UCSD-AML1 (cell line): ENCODE data around the gene ACTL6A.
"Not testable (repeated sequence)": the region's sequence is repeated elsewhere in the genome, so short reads cannot be mapped to it uniquely, and the experiment has no call there.

ENCODE experiments used
- DNase-seq: peaks from one replicate; lab custom pipeline; 2025; ENCODE audit not compliant: unreplicated experiment; lab: John Stamatoyannopoulos, UW

The ACTL6A gene

DNA sequence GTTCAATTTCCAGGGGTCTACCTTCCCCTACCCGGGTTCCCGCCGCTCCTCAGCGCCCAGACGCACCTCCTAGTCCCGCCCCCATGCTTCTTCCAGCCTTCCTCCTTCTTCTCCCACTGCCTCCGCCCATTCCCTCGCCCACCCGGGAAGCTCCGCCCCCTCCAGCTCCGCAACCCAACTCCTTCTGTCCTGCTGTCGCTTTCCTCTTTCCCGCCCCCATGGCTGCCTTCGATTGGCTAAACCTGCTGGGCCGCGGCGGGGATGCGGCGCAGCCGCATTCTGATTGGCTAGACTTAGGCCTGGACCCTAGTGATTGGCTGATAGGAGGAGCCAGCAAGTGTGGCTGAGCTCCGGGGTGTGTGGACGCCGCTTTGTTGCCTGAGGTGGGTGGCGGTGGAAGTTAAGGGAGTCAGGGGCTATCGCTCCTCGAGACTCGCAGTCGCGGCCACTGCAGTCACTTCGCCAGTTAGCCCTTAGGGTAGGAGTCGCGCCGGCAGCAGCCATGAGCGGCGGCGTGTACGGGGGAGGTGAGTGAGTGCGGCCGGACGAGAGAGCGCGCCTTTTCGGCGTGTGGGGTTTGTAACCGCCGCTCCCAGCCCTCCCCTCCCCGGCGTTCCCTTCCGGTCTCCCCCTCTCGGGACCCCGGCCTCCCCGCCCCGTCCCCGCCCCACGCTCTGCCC lies at the start of gene ACTL6A:
TSS of gene ACTL6A (plus strand) at position 336 of the 680 bp plus-strand sequence. CDS start at position 503, 167 bp downstream.
- DNase-seq, result peak; percentile 100

GRCh38 chr3:179513862-179514261 lies 48.9 kb upstream of the ACTL6A start:
- DNase-seq, result no peak

- not testable (repeated sequence) for DNase-seq
Measured at GRCh38 chr3:179516461-179517251, 46.1 kb upstream of the ACTL6A start.

DNA sequence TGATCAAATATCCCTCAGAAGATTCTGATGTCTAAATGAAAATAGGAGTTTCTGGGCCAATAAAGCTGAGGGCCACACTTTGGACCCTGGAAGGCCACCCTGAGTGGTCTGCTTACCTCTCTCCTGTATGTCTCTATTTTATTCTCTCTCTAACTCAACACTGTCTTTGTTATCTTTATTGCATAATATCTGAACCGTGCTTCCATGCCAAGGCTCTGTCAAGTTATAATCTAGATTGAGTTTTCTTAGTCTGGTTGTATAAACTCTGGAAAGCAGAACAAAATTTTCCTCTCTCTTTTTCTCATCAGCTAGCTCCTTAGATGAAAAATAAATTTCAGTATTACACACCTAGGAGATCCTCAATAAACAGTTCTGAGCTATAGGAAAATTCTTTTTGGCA lies 36.2 kb upstream of the ACTL6A start:
- no peak for DNase-seq

- DNase-seq, result peak; percentile 43
Measured at GRCh38 chr3:179526989-179527391, 35.7 kb upstream of the ACTL6A start.

DNA sequence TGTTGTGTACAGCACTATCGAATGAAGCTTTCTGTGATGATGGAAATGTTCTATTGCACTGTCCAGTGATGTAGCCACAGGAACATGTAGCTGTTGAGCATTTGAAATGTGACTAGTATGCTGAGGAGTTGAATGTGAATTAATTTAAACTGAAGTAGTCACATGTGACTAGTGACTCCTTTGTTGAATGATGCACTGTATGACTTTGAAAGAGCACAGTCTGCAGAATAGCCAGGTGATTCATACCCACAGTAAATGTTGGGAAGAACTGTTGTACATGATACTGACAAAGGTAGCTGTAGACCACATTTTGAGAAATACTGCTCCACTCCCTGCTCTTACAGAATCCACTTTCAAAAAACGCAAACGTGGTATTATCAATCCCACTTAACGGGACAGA lies 34.0 kb upstream of the ACTL6A start:
- no peak for DNase-seq

GRCh38 chr3:179531576-179531975 lies 31.1 kb upstream of the ACTL6A start:
- DNase-seq, result no peak

DNA sequence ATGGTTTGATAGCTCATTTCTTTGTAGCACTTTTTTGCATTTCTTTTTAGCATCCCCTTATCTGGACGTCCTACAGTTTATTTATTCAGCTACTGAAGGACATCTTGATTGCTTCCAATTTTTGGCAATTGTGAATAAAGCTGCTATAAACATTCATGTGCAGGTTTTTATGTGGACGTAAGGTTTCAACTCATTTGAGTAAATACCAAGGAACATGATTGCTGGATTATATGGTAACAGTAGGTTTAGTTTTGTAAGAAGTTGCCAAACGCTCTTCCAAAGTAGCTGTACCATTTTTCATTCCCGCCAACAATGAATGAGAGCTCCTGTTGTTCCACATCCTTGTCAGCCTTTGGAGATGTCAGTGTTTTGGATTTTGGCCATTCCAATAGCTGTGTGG lies 29.5 kb upstream of the ACTL6A start:
- no peak for DNase-seq

DNA sequence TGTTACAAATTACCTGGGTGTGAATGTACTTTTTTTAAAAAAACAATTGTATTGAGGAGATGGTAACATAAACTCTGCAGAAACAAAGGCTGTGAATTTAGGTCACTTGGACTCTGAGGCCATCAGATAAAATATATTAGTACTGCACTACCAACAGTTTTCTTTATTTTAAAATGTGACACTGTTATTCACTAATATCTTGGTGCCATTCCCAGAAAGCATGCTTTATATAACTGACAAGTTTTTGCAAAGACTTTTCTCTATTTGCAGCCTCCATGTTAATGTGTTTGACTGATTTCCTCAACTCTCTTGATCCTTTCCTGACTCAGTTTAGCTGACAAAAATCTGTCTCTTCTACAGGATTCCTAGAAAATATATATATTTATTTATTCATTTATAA lies 26.5 kb upstream of the ACTL6A start:
- DNase-seq, result no peak

GRCh38 chr3:179541094-179541493 lies 21.6 kb upstream of the ACTL6A start:
- DNase-seq, result no peak

- no peak for DNase-seq
Measured at GRCh38 chr3:179541596-179541995, 21.1 kb upstream of the ACTL6A start.

- no peak for DNase-seq
Measured at GRCh38 chr3:179542375-179542774, 20.4 kb upstream of the ACTL6A start.

- no peak for DNase-seq
Measured at GRCh38 chr3:179544981-179545645, 17.6 kb upstream of the ACTL6A start.

GRCh38 chr3:179546814-179547241 lies 15.9 kb upstream of the ACTL6A start:
- no peak for DNase-seq

DNA sequence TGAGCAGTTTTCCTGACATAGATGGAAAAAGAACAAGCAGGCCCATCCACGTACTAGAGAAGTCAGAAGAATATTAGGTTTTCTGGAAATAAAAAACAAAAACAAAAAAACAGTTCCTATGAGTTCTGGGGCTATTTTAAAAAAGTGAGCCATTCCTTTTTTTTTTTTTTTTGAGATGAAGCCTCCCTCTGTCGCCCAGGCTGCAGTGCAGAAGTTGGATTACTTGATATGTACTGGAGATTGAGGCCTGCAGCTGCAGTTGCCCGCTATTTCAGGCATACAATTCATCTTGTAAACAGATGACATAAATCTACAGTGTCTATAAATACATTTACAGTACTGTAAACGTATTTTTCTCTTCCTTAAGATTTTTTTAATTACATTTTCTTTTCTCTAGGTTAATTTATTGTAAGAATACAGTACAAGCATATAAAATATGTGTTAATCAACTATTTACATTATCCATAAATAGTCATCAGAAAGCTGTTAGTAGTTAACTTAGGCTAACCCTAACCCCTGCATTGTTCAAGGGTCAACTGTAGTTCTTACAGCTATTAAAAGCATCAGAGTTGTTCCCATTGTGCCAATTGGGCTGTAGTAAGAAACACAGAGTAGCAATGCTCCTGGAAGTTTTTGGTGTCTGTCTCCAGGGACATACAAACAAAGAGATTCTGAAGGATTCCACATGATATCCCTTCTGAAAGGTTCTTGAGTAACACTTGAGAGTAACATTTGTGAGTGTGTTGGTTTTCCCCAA lies 11.2 kb upstream of the ACTL6A start:
- no peak for DNase-seq

GRCh38 chr3:179558742-179559364 lies 3.9 kb upstream of the ACTL6A start:
- peak; percentile 68 for DNase-seq

DNA sequence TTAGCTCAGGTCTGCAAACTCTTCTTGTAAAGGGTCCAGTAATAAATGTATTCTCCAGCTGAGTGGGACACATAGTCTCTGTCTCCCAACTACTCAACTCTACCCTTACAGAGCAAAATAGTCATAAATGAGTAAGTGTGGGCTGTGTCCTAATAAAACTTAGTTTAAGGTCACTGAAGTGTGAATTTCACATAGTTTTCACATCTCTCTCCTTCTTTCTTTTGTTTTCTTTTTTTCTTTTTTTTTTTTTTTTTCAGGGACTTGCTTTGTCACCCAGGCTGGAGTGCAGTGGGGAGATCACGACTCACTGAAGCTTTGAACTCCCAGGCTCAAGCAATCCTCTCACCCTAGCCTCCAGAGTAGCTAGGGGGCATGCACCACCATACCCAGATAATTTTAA lies 1.9 kb upstream of the ACTL6A start:
- no peak for DNase-seq

DNA sequence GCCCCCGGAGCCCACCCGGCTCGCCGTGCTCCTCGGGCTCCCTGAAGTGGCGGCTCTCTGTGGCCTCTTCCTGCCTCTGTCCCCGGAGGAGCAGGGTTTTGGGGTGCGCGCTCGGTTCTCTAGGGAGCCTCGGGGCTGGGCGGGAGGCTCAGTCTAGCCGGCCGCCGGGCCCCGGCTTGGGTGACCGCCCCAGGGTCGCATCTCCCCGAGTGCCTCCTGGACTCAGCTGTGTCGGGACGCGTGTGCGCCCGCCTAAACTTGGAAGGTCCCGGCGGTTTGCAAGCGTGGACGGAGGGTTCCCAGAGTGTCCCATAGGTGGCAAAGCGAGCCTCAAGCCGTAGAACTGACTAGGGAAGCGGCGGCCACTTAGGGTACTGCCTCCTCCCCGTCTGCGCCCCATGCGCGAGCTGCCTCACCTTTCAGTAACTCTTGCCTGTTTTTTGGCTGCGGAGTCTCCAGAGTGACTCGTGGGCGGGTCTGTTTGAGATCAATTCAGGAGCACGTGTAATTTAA lies 601 bp downstream of the ACTL6A start:
- DNase-seq, result peak; percentile 79

GRCh38 chr3:179565496-179565895 lies 2.8 kb downstream of the ACTL6A start:
- DNase-seq, result no peak

- no peak for DNase-seq
Measured at GRCh38 chr3:179580992-179581391, 18.3 kb downstream of the ACTL6A start.
